NB4 (cell line): ENCODE measurements around the gene CACNA2D3.

Experiments used
- DNase-seq: peaks from one replicate; pipeline ENCODE4 v3.0.0; 2010; ENCODE audit warnings: low read depth
- H3K4me3 ChIP-seq: one replicate; pipeline ENCODE4 v1.5.1; 2011; ENCODE audit warnings: mild to moderate bottlenecking, low read depth, low read length, moderate library complexity
- MAX ChIP-seq: IDR thresholded peaks from 2 replicates; pipeline ENCODE4 v1.6.1; 2011; ENCODE audit warnings: low read depth, low read length
- MYC ChIP-seq: IDR thresholded peaks from 2 replicates; pipeline ENCODE4 v1.6.1; 2011; ENCODE audit warnings: low read depth, low read length
- POLR2A ChIP-seq: IDR thresholded peaks from 2 replicates; pipeline ENCODE4 v1.6.1; 2011; ENCODE audit warnings: mild to moderate bottlenecking; ENCODE audit not compliant: insufficient read length; ENCODE audit errors: extremely low read depth
- TF ChIP-seq, protein P1 (sequence below): IDR thresholded peaks from one replicate; pipeline ENCODE4 v1.5.1; 2012; ENCODE audit warnings: low read depth, low read length

The CACNA2D3 gene

GRCh38 chr3:54736459-54736858, 614.1 kb downstream of the CACNA2D3 start:
- TF ChIP-seq MAX (no peak), MYC (no peak), POLR2A (no peak)
- TF ChIP-seq, protein P1, sequence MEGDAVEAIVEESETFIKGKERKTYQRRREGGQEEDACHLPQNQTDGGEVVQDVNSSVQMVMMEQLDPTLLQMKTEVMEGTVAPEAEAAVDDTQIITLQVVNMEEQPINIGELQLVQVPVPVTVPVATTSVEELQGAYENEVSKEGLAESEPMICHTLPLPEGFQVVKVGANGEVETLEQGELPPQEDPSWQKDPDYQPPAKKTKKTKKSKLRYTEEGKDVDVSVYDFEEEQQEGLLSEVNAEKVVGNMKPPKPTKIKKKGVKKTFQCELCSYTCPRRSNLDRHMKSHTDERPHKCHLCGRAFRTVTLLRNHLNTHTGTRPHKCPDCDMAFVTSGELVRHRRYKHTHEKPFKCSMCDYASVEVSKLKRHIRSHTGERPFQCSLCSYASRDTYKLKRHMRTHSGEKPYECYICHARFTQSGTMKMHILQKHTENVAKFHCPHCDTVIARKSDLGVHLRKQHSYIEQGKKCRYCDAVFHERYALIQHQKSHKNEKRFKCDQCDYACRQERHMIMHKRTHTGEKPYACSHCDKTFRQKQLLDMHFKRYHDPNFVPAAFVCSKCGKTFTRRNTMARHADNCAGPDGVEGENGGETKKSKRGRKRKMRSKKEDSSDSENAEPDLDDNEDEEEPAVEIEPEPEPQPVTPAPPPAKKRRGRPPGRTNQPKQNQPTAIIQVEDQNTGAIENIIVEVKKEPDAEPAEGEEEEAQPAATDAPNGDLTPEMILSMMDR: no peak
- H3K4me3 ChIP-seq: no peak overlapping the region
- DNase-seq: no peak

DNA sequence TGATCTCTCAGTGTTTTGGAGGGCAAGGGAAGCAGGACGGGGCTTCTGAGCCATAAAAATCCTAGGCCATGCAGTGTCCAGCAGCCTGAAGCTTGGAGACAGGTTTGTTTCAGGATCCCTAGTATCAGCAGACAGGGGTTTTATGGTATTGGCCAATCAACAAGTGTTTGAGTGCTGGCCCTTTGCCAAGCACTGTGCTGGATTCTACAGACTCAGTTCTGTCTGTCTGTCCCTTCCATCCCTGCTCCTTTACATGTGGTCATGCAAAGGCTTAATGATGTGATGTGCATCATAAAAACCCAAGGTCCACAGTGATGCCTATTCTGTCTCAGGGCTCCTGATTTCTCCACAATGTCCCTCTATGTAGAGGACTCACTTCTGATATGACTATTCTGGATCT, 621.4 kb downstream of the CACNA2D3 start:
- TF ChIP-seq, protein P1: no peak
- no peak for TF ChIP-seq MAX
- no peak for TF ChIP-seq POLR2A
- no peak for TF ChIP-seq MYC
- DNase-seq: no peak
- no peak overlapping the region for H3K4me3 ChIP-seq

DNA sequence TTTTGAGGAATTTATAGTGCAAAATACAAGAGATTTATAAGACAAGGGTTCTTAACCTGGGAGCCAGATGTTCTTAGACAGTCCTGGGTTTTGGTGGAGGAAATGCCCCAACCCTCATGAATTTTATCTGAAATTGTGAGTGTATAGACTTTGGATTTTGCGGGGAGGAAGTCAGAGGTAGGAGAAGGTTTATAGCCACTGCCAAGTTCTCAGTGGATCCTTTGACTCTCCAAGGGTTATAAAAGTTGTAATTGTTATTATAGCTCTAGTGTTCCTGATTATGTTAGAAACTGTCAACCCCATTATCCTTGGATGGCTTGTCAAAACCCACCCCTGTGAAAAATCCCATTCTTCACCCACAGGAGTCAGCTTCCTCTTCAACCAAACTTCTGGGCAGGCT, 621.9 kb downstream of the CACNA2D3 start:
- TF ChIP-seq, protein P1: no peak
- TF ChIP-seq POLR2A (no peak), MYC (no peak), MAX (no peak)
- no peak for DNase-seq
- no peak overlapping the region for H3K4me3 ChIP-seq

GRCh38 chr3:54745843-54746242, 623.5 kb downstream of the CACNA2D3 start:
- TF ChIP-seq, protein P1: no peak
- no peak for TF ChIP-seq MAX
- TF ChIP-seq POLR2A: no peak
- no peak for TF ChIP-seq MYC
- no peak overlapping the region for H3K4me3 ChIP-seq
- no peak for DNase-seq

- DNase-seq: no peak
- H3K4me3 ChIP-seq: no peak overlapping the region
- no peak for TF ChIP-seq MAX
- TF ChIP-seq, protein P1: no peak
- TF ChIP-seq MYC: no peak
- no peak for TF ChIP-seq POLR2A
Observed at GRCh38 chr3:54746722-54747121, 624.4 kb downstream of the CACNA2D3 start.

DNA sequence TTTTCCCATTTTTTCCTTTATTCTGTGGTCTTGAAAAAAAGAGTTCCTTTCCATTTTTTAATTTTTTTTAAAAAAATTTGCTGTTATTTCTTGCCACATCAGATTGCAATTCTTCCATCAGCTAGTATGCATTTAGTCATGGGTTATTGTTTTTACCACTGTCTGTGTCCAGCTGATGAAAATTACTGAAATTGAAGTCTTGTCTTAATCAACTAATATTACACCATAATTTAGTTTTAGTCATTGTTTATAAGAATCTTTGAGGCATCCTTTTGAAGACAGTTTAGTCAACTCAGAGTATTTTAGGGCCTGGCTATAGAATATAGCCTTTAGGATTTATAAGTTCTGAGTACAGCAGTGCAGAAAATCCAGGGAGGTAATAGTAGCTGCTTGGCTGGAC, 633.4 kb downstream of the CACNA2D3 start:
- H3K4me3 ChIP-seq: no peak overlapping the region
- no peak for TF ChIP-seq MYC
- TF ChIP-seq, protein P1: no peak
- TF ChIP-seq POLR2A: no peak
- no peak for TF ChIP-seq MAX
- DNase-seq: no peak
